ENCODE results near the gene PRRX2.

- no peak for TF ChIP-seq CTCF (IDR thresholded peaks at IDR 0.05)
- no peak for TF ChIP-seq EP300 (IDR thresholded peaks at IDR 0.05)
These were observed 20.4 kb downstream of the PRRX2 start for GRCh38 chr9:129685933-129686259.
